Posterior cingulate gyrus (tissue), 11 donors: Measurements from ENCODE around the gene BEAN1.
A peak's percentile ranks its signal among the peaks of the same experiment; 100 is the strongest.

ENCODE experiments used
- DNase-seq, 10 donors: peaks; one replicate each; pipeline versions ENCODE4 v3.0.0 to v3.0.0-alpha.2; 2020 to 2021; ENCODE audit warnings: mixed read lengths in 3 of 10
- intact Hi-C: fragments of 100-400 bp; cut with DNase I; formaldehyde crosslinking; loops from one replicate; pipeline ENCODE4 v1.15.1; 2023

BEAN1 gene

DNA sequence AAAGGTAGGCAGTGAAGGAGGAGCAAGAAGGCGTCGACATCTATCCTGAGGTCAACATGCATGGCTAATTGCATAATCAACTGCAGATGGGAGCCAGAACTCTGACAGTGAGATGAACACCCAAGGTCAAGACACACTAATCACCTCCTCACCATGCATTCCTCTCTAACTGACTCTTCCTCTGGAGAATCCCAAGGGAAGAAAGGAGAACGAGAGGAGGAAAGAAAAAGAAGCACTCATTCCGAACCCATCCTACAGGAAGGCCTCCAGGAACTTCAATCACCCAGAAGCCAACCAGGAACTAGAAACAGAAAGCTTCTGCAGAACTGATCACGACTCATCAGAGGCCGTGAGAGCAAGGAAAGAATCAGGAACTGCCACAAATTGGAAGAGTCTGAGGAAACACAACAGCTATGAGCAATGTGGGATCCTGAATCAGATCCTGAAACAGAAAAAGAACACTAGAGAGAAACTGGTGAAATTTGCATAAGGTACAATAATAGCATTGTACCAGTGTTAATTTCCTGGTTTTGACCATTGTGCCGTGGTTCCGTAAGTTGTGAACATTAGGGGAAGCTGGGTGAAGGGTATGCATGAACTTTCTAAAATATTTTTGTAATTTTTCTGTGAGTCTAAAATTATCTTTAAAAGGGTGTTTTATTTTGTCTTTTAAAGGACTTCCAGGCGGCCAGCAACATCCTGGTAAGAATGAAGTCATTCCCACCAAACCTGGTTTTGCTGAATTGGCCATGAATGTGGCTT, 10.0 kb upstream of the BEAN1 start:
- no peak for DNase-seq
- intact Hi-C loops = no loop called here

DNA sequence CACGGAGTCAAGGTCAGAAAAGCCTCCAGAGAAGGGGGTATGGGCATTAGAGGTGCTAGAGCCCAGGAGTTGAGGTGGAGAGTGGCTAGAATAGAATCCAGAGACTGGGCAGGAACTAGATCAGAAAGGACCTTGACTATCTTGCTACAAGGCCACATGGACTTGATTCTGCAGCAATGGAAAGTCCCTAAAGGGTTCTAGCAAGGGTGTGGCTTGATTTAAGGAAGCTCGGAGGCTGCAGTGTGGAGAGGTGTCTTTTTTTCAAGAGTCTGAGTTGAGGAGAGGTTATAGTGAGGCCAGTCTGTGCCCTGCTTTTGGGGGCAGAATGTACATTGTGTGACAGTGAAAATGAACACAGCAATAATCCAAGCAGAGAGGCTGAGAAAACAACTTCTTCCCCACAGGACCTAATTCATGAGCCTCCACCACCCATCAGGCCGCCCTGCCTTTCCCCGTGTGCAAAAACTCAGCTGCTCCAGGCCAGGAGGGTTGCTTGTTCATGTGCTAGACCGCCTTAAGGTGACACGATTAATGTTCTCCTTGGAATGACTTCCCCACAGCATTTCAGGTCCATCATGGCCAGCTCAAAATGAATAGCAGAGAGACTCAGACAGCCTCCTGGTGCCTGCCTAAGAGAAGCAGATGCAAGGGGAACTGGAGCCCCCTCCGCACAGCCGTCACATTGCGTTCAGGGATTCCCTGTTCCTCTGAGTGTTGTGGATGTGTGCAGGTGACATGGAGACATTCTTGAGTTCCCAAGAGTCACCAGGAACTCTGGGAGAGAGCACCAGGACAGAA, 8.7 kb upstream of the BEAN1 start:
- DNase-seq = no peak
- intact Hi-C loops = no loop called here

DNA sequence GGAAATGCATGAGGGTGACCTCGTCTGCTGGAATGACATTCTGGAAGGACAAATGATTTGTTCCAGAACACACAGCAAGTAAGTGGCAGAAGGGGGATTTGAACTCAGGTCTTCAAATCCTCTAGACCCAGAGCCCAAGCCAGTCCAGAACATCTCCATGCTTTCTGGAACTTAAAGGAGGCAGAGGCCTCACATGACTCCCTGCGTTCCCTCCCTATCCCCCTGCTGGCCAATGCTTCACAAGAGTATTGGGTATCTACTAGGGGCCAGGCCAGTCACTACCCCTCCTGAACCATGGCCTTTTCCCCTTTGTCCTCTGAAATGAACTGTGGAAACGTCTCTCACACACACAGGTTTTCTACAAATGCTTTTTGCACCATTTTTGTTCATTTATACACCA, 7.6 kb upstream of the BEAN1 start:
- no peak for DNase-seq
- intact Hi-C loops = no loop called here

DNA sequence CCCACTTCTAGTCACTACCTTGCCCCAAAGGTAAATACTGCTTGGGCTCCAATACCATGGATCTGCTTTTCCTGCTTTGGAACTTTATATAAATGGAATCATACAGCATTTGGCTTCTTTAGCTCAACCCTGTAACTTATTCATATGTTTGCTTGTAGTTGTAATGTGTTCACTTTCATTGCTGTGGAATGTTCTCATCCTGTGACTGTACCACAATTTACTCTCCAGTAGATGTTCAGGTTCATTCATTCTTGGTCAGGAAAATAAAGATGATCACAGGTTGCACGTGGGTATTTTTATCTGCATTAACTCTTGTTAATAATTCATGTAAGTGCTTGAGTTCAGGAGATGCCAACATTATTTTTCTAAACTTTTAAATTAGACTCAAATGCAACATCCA, 6.7 kb upstream of the BEAN1 start:
- DNase-seq = no peak
- intact Hi-C loops = no loop called here

DNA sequence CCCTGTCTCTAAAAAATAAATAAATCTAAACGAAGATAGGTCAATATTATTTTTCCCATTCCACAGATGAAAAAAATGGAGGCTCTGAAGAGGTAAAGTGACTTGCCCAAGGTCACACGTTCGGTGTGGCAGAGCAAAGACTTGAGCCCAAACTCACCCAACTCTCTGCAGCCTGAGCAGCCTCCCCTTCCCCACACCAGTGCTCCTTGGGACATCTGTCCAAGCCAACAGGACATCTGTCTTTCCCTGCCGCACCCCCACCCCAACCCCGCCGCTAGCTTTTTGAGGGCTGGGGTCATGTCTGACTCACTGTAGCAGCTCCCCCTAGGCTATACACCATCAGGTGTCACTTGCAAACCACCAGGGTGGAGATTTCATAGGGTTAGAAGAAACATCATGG, 5.2 kb upstream of the BEAN1 start:
- DNase-seq = no peak
- intact Hi-C loops = no loop called here

DNA sequence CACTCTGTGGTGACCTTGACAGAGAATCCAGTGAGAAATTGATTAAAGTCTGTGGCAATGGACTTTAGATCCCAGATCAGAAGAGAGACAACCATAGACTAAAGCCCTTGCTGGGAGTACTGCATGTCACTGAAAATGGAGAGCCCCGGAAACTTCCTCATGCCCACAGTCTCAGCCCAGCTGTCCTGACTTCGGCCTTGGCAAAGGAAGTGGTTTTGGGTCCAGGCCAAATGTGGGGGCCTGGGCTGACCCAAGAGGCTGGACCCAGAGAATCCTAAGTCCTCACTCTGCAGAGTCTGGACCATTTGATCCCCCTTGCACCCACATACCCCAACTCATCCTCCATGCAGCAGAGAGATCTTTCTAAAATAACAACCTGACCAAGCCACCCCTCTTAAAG, 4.7 kb upstream of the BEAN1 start:
- intact Hi-C loops = no loop called here
- DNase-seq = no peak

DNA sequence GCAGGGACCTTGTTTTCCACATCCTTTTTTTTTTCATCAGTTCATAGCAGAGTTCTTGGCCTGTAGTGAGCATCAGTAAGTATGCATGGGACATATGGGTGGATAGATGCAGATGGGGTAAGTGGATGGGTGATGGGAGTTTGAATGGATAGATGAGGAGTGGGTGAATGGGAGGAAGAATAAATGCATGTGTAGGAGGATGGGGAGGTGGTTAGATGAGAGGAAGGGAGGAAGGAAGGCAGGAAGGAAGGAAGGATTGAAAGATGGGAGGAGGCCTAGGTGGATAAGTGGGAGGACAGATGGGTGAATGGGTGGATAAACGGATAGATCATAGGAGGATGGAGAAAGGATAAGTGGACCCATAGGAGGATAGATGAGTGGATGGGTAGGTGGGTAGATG, 3.9 kb upstream of the BEAN1 start:
- intact Hi-C loops = no loop called here
- no peak for DNase-seq

DNA sequence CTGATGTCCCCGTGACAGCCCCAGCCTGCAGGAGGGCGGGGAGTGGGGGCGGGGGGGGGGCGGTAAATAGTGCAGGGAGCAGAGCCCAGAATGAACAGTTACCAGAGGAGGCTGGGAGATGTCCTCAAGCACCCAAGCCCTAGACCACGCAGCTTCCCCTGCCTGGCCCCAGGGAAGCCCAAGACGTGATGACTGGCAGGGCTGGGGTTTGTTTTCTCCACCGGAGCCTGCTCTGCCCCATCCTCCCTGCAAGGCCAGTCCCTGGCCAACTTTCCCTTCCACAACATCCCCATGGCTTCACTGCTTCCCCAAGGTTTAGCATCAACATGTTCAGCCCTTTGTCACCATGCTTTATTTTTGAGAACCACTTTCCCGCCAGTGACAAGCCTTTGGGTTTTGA, 1.4 kb upstream of the BEAN1 start:
- intact Hi-C loops = no loop called here
- peak in 1 of 10 donors; percentile 77 for DNase-seq

DNA sequence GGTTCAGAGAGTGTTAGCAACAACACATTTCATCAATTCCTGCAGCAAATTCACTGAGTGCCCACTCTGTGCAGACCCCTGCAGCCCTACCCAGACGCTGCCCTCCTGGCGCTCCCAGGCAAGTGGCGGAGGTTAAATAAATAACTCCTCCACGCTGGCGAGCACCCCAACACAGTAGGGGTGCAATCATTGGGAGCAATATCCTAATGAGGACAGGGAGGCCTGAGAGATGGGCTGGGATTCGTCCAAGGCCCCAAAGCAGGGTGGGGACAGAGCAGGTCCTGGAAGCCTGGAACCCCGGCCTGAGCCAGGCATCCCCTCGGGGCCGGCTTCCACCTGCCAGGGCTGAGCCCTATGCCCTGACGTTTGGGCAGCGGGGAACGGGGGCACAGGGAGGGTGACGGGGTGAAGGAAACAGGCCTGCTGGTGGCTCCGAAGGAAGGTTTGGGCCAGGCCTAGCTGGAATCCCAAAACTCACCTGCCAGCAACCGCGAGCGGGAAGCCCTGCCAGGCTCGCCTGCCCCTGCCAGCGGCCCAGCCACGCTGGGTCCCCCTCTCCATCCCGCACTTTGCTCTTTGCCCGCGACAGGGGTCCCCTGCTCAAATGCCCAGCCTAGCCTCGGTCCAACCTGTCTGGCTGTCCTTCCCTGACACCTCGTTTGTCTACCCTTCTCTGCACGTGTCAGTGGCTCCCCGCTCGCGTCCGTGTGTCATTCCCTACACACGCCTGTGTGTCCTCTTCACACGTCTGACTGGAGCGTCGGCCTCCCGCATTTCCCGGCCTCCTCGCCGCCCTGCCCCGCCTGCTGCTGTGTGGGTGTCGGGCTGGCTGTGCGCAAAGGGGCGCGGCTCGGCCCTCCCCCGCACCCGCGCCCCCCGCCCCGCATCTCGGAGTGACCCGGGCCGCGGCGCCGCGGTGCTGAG, 721 bp upstream of the BEAN1 start:
- DNase-seq = no peak

DNA sequence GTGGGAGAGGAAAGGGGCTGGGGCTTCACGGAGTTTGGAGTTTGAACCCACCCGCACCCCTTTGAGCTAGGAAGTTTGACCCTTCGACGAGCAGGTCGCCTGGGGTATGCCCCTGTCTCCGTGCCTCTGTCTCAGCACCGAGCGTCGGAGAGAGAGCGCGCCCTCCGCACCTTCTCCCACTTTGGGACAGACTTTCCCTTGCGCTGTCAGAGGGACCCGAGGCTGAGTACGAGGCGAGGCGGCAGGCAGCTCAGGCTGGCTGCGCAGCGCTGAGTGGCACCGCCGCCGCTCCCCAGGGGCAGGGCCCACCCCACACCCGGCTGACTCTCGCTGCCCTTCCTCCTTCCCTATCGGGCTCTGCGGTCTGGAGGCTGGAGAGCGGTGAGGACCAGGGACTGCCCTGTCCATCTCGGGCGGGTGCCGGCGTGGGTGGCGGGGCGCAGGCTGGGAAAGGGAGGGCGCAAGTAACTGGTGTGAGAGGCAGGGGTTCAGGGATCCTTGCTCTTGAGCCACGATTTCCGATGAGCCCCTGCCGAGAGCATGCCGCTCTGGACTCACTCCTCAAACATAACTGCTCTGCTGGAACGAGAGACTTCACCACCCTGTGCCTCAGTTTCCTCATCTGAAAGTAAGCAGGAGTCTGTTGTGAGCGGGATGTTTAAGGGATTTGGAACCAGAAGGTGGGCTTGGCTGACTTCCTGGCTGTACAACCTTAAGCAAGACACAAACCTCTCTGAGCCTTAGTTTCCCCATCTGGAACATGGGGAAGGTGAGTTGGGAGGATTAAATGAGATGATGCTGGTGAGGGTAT, 981 bp downstream of the BEAN1 start:
- intact Hi-C loops = no loop called here
- DNase-seq = peak in 1 of 10 donors; percentile 80

More for the DNA sequence above, 721 bp upstream of the BEAN1 start:
- intact Hi-C loops = no loop called here

DNA sequence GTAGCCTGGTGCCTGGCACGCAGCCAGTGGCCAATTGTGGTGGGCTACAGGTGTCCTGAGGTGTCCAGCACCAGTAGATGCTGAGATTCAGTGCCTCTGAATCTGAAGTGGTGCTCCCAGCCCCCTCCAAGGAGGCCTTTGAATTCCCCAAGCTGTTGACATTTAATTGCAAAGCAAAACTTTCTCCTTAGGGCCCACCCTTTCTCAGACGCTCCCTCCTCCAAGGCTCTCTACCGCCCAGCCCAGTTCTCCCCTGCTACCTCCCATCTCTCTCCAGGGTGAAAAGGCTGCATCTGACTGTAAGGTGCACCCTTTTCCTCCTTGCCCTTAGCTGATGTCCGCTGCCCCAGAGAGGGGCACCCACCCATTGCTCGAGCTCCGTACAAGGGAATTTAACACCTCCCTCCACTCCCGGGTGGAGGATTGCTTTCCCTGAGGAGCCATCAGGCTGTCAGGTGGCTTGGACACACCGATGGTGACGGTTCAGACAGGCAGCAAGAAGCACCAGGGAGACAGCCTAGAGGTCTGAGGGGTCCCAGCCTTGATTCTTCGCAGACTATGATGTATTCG, 1.7 kb downstream of the BEAN1 start:
- intact Hi-C loops = no loop called here

DNA sequence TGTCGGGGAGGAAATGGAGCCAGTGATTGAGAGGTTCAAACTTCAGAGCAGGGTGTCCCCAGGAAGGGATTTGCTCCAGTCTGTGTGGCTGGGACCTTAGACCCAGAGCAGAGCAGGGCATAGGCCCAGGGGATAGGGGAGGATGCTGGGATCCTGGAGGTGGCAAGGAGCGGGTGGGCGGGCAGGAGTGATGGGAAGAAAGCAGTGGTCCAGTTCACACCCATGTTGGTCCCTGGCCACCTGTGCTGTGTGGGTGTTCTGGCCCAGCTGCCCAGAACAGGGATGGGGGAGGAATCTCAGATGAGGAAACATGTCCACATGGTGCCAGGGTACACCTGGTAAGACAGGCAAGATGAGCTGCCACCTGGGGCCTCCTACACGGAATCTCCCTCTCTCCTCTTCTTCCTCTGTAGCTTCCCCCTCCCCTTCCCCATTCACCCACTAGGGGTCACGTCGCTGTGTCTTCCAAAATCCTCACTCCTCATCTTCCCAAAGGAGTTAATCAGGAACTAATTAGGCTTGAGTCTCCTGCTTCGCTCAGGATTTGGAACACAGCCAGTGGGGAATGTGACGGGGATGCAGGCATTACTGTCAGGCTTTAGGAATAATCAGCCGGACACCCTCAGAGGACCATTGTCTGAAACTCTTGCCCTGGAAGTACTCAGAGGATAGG, 2.3 kb downstream of the BEAN1 start:
- intact Hi-C loops = no loop called here
- DNase-seq = peak in 3 of 10 donors; percentile 26 to 75 (median 66)

More for the DNA sequence above, 1.7 kb downstream of the BEAN1 start:
- DNase-seq = peak in 1 of 10 donors; percentile 67

DNA sequence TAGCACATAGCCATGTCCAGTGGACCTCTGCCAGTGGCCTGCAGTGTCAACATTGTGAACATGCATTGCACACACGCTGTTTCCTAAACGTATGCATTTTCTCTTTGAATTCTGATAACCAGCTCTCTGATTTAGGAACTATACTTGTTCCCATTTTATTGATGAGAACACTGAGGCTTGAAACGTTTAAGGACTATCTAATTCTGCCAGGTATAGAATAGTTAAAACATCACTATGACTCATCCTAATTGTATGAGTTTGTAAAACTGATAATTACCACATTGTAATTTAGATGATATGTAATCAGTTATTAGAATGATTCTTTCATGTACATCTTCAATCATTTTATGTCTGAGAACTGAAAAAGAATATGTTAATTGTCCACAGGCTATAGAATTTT, 3.1 kb downstream of the BEAN1 start:
- DNase-seq = no peak
- intact Hi-C loops = no loop called here

DNA sequence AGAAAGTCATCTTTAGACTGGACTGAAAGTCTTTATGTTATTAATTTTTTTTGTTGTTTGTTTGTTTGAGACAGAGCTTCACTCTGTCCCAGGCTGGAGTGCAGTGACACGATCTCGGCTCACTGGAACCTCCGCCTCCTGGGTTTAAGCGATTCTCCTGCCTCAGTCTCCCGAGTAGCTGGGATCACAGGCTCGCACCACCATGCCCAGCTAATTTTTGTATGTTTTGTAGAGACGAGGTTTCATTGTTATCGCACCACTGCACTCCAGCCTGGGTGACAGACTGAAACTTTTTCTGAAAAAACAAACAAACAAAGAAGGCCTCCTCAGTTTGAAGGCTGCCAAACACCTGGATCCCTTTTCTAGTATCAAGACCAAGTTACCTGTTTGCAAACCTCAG, 4.7 kb downstream of the BEAN1 start:
- no peak for DNase-seq
- intact Hi-C loops = no loop called here

DNA sequence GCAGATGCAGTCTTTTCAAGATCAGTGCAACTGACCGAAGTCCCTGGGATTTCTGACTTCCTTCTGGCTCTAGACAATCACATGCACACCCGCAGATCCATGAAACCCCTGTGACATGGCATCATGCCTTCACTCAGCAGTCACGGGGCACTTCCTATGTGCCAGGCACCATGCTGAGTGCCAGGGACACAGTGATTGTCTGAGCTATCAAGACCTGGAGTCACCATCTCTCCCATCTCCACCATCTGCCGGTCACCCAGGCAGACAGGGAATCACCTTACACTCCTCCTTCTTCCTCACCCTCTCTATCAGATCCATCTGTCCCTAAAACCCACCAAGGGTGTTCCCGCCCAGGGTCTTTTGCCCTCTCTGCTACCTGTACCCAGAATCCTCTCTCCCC, 5.3 kb downstream of the BEAN1 start:
- intact Hi-C loops = no loop called here
- peak in 1 of 10 donors; percentile 32 for DNase-seq

DNA sequence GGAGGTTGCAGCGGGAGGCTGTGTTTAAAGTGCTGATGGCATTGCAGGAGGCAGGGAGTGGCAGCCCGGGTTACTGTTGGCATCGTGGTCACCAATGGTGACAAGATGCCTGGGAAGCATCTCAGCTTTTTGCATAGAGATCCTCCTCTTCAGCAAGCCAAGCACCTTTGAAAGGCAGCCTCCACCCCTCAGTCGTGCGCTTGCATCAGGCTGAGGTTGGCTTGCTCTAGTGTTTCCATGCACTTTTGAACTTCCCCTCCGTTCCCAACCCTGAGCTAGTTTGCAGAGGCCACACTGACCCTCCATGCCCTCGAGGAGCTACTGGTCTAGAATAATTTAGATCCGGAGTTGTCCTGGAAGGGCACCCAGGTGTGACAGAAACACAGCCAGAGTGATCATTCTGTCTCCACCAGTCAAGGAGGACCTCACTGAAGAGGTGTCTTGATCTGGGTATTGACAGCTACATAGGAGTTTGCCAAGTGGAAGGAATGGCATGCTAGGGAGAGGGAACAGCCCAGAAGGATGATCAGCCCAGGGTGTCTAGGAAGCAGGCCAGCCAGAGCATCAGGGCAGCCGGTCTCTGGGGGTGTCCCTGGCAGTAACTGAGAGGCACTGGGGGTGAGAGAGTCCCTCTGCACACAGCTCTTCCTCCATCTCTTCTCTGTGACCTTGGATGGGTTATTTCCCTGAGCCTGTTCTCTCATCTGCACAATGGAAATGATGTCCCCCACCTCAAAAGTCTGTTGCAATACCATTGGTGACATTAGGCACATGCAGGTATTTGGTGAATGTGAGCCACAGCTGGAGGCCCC, 7.7 kb downstream of the BEAN1 start:
- intact Hi-C loops = no loop called here
- DNase-seq = peak in 1 of 10 donors; percentile 55

DNA sequence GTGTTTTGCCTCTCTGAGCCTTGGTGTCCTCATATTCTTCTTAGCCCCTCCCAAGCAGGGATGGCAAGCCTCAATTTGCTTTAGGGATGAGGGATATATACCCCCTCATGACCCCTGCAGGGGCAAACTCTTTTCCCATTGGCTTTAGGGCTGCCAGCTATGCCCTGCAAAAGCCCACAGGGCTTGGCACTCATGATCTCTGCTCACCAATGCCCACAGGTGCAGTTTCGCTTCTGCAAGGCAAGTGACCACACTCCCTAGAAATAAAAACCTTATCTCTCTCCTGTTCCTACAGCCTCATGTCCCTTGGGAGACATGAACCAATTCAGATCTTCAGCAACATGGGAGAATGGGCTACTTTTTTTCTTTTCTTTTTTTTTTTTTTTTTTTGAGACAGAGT, 8.8 kb downstream of the BEAN1 start:
- no peak for DNase-seq

DNA sequence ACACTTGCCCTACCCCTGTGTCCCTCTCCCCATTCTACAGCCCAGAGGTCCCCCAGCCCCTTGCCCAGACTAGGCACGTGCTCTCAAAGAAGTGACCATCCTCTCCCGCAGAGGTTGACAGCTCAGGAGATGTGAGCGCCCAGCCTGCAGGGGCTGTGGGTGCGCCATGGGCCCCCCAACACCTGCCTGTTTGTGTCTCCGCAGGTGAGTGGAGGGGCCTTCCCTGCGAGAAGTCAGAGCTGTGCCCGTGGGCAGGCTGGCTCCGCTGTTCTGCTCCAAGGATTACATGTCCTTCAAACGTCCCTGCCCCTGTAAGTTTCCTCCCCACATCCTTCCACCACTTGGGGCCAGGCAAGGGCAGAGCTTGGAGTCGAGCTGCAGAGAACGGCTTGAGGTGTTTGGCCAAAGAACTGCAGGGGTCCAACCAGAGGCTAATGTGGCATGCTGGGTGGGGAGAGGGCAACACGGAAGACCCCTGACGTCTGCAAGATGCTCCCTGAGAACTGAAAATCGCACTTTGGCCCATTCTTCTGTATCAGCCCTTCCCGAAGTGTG, 10.4 kb downstream of the BEAN1 start:
- peak in 1 of 10 donors; percentile 74 for DNase-seq
- intact Hi-C loops = no loop called here

More for the DNA sequence above, 8.8 kb downstream of the BEAN1 start:
- intact Hi-C loops = no loop called here
